IMR-90 (cell line): ENCODE measurements around the gene CHMP6. TPM values are rescaled to one million over a fixed set of nuclear protein-coding genes. Genes with fewer than 3 reads are reported as not detected.

Source experiments
- ATAC-seq: fragments of 200-7000 bp; cut with Tn5 transposase; 2 replicates; pipeline ENCODE4 v1.9.1; 2020; ENCODE audit warnings: low read depth, mild to moderate bottlenecking, moderate library complexity
- BruUV-seq: library from RNA; stranded (reverse); fragments of 400-500 nt; replicated peaks from 2 replicates; lab custom pipeline; 2021; lab: Mats Ljungman, UMichigan
- CTCF ChIA-PET: fragments of 300-600 bp; formaldehyde crosslinking; extraction: SDS; loops from one replicate; lab custom pipeline; 2021; ENCODE audit warnings: antibody characterized with exemption; lab: Yijun Ruan, JAX
- POLR2A ChIA-PET: fragments of 300-600 bp; sonication (Branson Sonifier 250); formaldehyde crosslinking; loops from one replicate; lab custom pipeline; 2022; ENCODE audit warnings: antibody characterized with exemption; ENCODE audit not compliant: unreplicated experiment; lab: Charles Lee
- DNase-seq: peaks from one replicate; pipeline ENCODE4 v3.0.0; 2013
- H2AFZ ChIP-seq: replicated peaks from 2 replicates; pipeline ENCODE3; 2013; ENCODE audit warnings: low read length, mild to moderate bottlenecking; ENCODE audit not compliant: poor library complexity
- H2AK5ac ChIP-seq: 2 replicates; pipeline ENCODE4 v1.6.1; 2013; ENCODE audit warnings: low read depth, low read length, inconsistent platforms
- H2AK9ac ChIP-seq: replicated peaks from 2 replicates; pipeline ENCODE3; 2013; ENCODE audit warnings: mild to moderate bottlenecking, low read depth, low read length, moderate library complexity; ENCODE audit not compliant: poor library complexity
- H2BK120ac ChIP-seq: 2 replicates; pipeline ENCODE4 v1.6.1; 2013; ENCODE audit warnings: low read depth, low read length, inconsistent platforms
- H2BK15ac ChIP-seq: 3 replicates; pipeline ENCODE4 v1.6.1; 2013; ENCODE audit warnings: low read depth, low read length, inconsistent platforms
- H2BK20ac ChIP-seq: 2 replicates; pipeline ENCODE4 v1.6.1; 2013; ENCODE audit warnings: low read depth, mild to moderate bottlenecking, inconsistent platforms, low read length, moderate library complexity
- H2BK5ac ChIP-seq: 2 replicates; pipeline ENCODE4 v1.6.1; 2013; ENCODE audit warnings: mild to moderate bottlenecking, low read depth, low read length, inconsistent platforms; ENCODE audit not compliant: poor library complexity, severe bottlenecking
- H3K14ac ChIP-seq: replicated peaks from 2 replicates; pipeline ENCODE4 v1.6.1; 2013; ENCODE audit warnings: low read depth, low read length, inconsistent platforms
- H3K18ac ChIP-seq: 2 replicates; pipeline ENCODE4 v1.6.1; 2013; ENCODE audit warnings: low read depth, low read length, control low read depth
- H3K23ac ChIP-seq: 2 replicates; pipeline ENCODE4 v1.6.1; 2013; ENCODE audit warnings: low read depth, low read length, inconsistent platforms
- H3K27ac ChIP-seq: 2 replicates; pipeline ENCODE4 v1.5.1; 2013; ENCODE audit warnings: mild to moderate bottlenecking, control low read depth, low read length; ENCODE audit not compliant: insufficient read depth
- H3K27me3 ChIP-seq: 2 replicates; pipeline ENCODE4 v1.6.1; 2013; ENCODE audit warnings: low read length; ENCODE audit not compliant: control insufficient read depth, insufficient read depth
- H3K36me3 ChIP-seq: 2 replicates; pipeline ENCODE4 v1.6.1; 2013; ENCODE audit warnings: low read length, mixed read lengths; ENCODE audit not compliant: control insufficient read depth, insufficient read depth
- H3K4ac ChIP-seq: 2 replicates; pipeline ENCODE4 v1.6.1; 2013; ENCODE audit warnings: low read depth, low read length, inconsistent platforms
- H3K4me1 ChIP-seq: 2 replicates; pipeline ENCODE4 v1.6.1; 2013; ENCODE audit warnings: low read length, mixed read lengths; ENCODE audit not compliant: control insufficient read depth, insufficient read depth
- H3K4me2 ChIP-seq: 2 replicates; pipeline ENCODE4 v1.6.1; 2013; ENCODE audit warnings: low read depth, mild to moderate bottlenecking, control low read depth, low read length, moderate library complexity
- H3K4me3 ChIP-seq: 2 replicates; pipeline ENCODE4 v1.5.1; 2013; ENCODE audit warnings: low read depth, mild to moderate bottlenecking, control low read depth, low read length, moderate library complexity; ENCODE audit not compliant: insufficient read depth
- H3K56ac ChIP-seq: 2 replicates; pipeline ENCODE4 v1.6.1; 2013; ENCODE audit warnings: low read length, inconsistent platforms; ENCODE audit not compliant: insufficient read depth; ENCODE audit errors: extremely low read depth
- H3K79me1 ChIP-seq, 2 experiments: 2 replicates each; pipeline ENCODE4 v1.6.1; 2013; ENCODE audit warnings: low read length in 2 of 2, inconsistent platforms in 1 of 2, low read depth in 1 of 2
- H3K9ac ChIP-seq: 2 replicates; pipeline ENCODE4 v1.6.1; 2013; ENCODE audit warnings: low read depth, low read length, control low read depth
- H3K9me1 ChIP-seq: 2 replicates; pipeline ENCODE4 v1.6.1; 2013; ENCODE audit warnings: low read length, inconsistent platforms; ENCODE audit not compliant: insufficient read depth
- H3K9me3 ChIP-seq: 2 replicates; pipeline ENCODE4 v1.6.1; 2013; ENCODE audit warnings: low read length; ENCODE audit not compliant: control insufficient read depth, insufficient read depth
- H4K20me1 ChIP-seq: 2 replicates; pipeline ENCODE4 v1.6.1; 2013; ENCODE audit warnings: low read length, inconsistent platforms; ENCODE audit not compliant: insufficient read depth
- H4K5ac ChIP-seq: 2 replicates; pipeline ENCODE4 v1.6.1; 2013; ENCODE audit warnings: mild to moderate bottlenecking, low read depth, low read length, control low read depth
- H4K8ac ChIP-seq, 2 experiments: 2 replicates each; pipeline ENCODE4 v1.6.1; 2013; ENCODE audit warnings: low read depth in 2 of 2, low read length in 2 of 2, control low read depth in 1 of 2, inconsistent platforms in 1 of 2
- H4K91ac ChIP-seq: 2 replicates; pipeline ENCODE4 v1.6.1; 2013; ENCODE audit warnings: low read depth, low read length, inconsistent platforms; ENCODE audit not compliant: insufficient read depth
- BHLHE40 ChIP-seq: fragments of 150-350 bp; IDR thresholded peaks from 2 replicates; pipeline ENCODE4 v1.6.1; 2016; ENCODE audit warnings: mild to moderate bottlenecking, low read depth, low read length
- CEBPB ChIP-seq: IDR thresholded peaks from 2 replicates; pipeline ENCODE4 v1.6.1; 2012; ENCODE audit warnings: low read depth, low read length, improper control_type of control experiment
- CHD1 ChIP-seq: IDR thresholded peaks from 2 replicates; pipeline ENCODE4 v1.6.1; 2012; ENCODE audit warnings: low read depth, low read length, improper control_type of control experiment
- CTCF ChIP-seq: conservative IDR thresholded peaks from 2 replicates; pipeline ENCODE4 v1.5.1; 2012; ENCODE audit warnings: mild to moderate bottlenecking, low read depth, low read length, improper control_type of control experiment
- FOS ChIP-seq: fragments of 150-350 bp; IDR thresholded peaks from 2 replicates; pipeline ENCODE4 v1.6.1; 2016; ENCODE audit warnings: low read depth, low read length
- MAFK ChIP-seq: IDR thresholded peaks from 2 replicates; pipeline ENCODE4 v1.6.1; 2012; ENCODE audit warnings: low read depth, low read length, improper control_type of control experiment
- MAZ ChIP-seq: IDR thresholded peaks from 2 replicates; pipeline ENCODE4 v1.6.1; 2012; ENCODE audit warnings: low read depth, mild to moderate bottlenecking, low read length, improper control_type of control experiment, moderate library complexity, borderline replicate concordance
- MXI1 ChIP-seq: IDR thresholded peaks from 2 replicates; pipeline ENCODE4 v1.6.1; 2012; ENCODE audit warnings: low read depth, mild to moderate bottlenecking, low read length, moderate library complexity, borderline replicate concordance
- NFE2L2 ChIP-seq: fragments of 150-350 bp; IDR thresholded peaks from 2 replicates; pipeline ENCODE4 v1.6.1; 2016; ENCODE audit warnings: low read depth, mild to moderate bottlenecking, low read length
- POLR2A ChIP-seq: IDR thresholded peaks from 2 replicates; pipeline ENCODE4 v1.6.1; 2012; ENCODE audit warnings: mild to moderate bottlenecking, low read depth, low read length
- RAD21 ChIP-seq: IDR thresholded peaks from 2 replicates; pipeline ENCODE4 v1.6.1; 2012; ENCODE audit warnings: low read length, improper control_type of control experiment
- RCOR1 ChIP-seq: IDR thresholded peaks from 2 replicates; pipeline ENCODE4 v1.6.1; 2012; ENCODE audit warnings: mild to moderate bottlenecking, low read length, improper control_type of control experiment; ENCODE audit not compliant: insufficient replicate concordance
- RFX5 ChIP-seq: IDR thresholded peaks from 2 replicates; pipeline ENCODE4 v1.8.0; 2012; ENCODE audit warnings: low read depth, mild to moderate bottlenecking, low read length, moderate library complexity
- SMC3 ChIP-seq: fragments of 150-350 bp; IDR thresholded peaks from 2 replicates; pipeline ENCODE4 v1.6.1; 2016; ENCODE audit warnings: low read depth, mild to moderate bottlenecking, antibody characterized with exemption, low read length, moderate library complexity
- USF2 ChIP-seq: fragments of 150-350 bp; IDR thresholded peaks from 2 replicates; pipeline ENCODE4 v1.6.1; 2017; ENCODE audit warnings: mild to moderate bottlenecking, antibody characterized with exemption, low read length, low read depth
- WGBS, 2 experiments: methylation state at CpG; one replicate each; pipeline versions ENCODE4 v1.1.5 to v1.1.7; 2013; ENCODE audit warnings: missing lambda C conversion rate in 2 of 2; ENCODE audit not compliant: insufficient read length in 1 of 2; ENCODE audit errors: extremely low coverage in 2 of 2; 5-methylcytosine and 5-hydroxymethylcytosine counted together
- dilution Hi-C: fragments of 300-500 bp; cut with HindIII; formaldehyde crosslinking; loops from one replicate; pipeline ENCODE4 v1.14.3; 2018; ENCODE audit warnings: low sequenced_read_pairs; ENCODE audit not compliant: unreplicated experiment
- in situ Hi-C: fragments of 300-500 bp; cut with MboI; formaldehyde crosslinking; loops from 3 replicates; pipeline ENCODE4 v1.14.3; 2019; ENCODE audit warnings: low sequenced_read_pairs, inconsistent platforms, mixed read lengths
- intact Hi-C: fragments of 100-400 bp; cut with micrococcal nuclease; formaldehyde crosslinking; loops from 2 replicates; pipeline ENCODE4 v1.10.0; 2022
- polyA plus RNA-seq, 3 experiments: library from polyadenylated mRNA; depleted of rRNA; stranded (reverse); fragments of >200 nt; gene quantifications; 2 replicates each; pipeline ENCODE4 v1.2.3, GENCODE V29; 2012; ENCODE audit warnings: low replicate concordance in 1 of 3
- total RNA-seq: library from RNA; depleted of rRNA; stranded (reverse); fragments of >200 nt; gene quantifications from 2 replicates; pipeline ENCODE4 v1.2.3, GENCODE V29; 2012
- TF ChIP-seq, protein P1 (sequence below): fragments of 150-350 bp; IDR thresholded peaks from 2 replicates; pipeline ENCODE4 v1.6.1; 2016; ENCODE audit warnings: low read depth, mild to moderate bottlenecking, low read length, moderate library complexity, borderline replicate concordance

CHMP6 gene
- total and polyA plus RNA-seq, 2 of the 4 experiments (the other 2 are of a cell fraction): 5.0 to 40.3 TPM

GRCh38 chr17:81045590-81046095 is 54.0 kb downstream of the CHMP6 start:
- 60% methylated on average over 1 of the region's 9 CpGs; no CpG with 5 or more reads in 1 of the 2 experiments for WGBS, 2 experiments
- Histone ChIP-seq H4K8ac (no peak overlapping the region; a peak in 1 of 4 replicates), H2BK5ac (no peak overlapping the region), H2BK20ac (no peak overlapping the region), H3K4me3 (no peak overlapping the region), H2AK9ac (peak overlapping the region; percentile 42), H2AK5ac (no peak overlapping the region), H2BK120ac (no peak overlapping the region), H2BK15ac (no peak overlapping the region), H3K23ac (no peak overlapping the region), H3K36me3 (no peaks in the 10 kb centered on the region), H4K5ac (no peak overlapping the region), H3K79me1 (peaks cover 5 to 62% of the 10 kb centered on the region in 2 experiments), H3K9me3 (no peaks in the 10 kb centered on the region), H3K4me1 (peaks cover 15% of the 10 kb centered on the region), H3K4me2 (no peak overlapping the region), H3K9ac (no peak overlapping the region), H3K27ac (no peak overlapping the region), H4K20me1 (peaks cover 34% of the 10 kb centered on the region), H2AFZ (no peak overlapping the region), H3K18ac (no peak overlapping the region), H3K14ac (no peak overlapping the region), H4K91ac (no peak overlapping the region), H3K56ac (no peak overlapping the region), H3K9me1 (peaks cover 22% of the 10 kb centered on the region), H3K27me3 (no peaks in the 10 kb centered on the region), H3K4ac (no peak overlapping the region)
- CTCF ChIA-PET: no interaction called here
- in situ Hi-C loops (no loop called here), dilution Hi-C loops (no loop called here), intact Hi-C loops (no loop called here)
- POLR2A ChIA-PET: no interaction called here
- ATAC-seq: no peak
- no peak for DNase-seq
- TF ChIP-seq CTCF (no peak), CEBPB (no peak), POLR2A (no peak), RCOR1 (no peak), MAFK (no peak), CHD1 (no peak), SMC3 (no peak), NFE2L2 (no peak), BHLHE40 (no peak), MAZ (no peak), RAD21 (no peak), MXI1 (no peak), RFX5 (no peak), USF2 (no peak), FOS (no peak)
- TF ChIP-seq, protein P1, sequence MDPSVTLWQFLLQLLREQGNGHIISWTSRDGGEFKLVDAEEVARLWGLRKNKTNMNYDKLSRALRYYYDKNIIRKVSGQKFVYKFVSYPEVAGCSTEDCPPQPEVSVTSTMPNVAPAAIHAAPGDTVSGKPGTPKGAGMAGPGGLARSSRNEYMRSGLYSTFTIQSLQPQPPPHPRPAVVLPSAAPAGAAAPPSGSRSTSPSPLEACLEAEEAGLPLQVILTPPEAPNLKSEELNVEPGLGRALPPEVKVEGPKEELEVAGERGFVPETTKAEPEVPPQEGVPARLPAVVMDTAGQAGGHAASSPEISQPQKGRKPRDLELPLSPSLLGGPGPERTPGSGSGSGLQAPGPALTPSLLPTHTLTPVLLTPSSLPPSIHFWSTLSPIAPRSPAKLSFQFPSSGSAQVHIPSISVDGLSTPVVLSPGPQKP: no peak
- BruUV-seq: no TSS peak
